Peyer's patch (tissue), 4 donors: ENCODE results near the gene NCKAP5. TPM values are rescaled to one million over a fixed set of nuclear protein-coding genes. Genes with fewer than 3 reads are reported as not detected.

Experiments used
- DNase-seq, 3 donors: peaks; one replicate each; pipeline ENCODE4 v3.0.0-alpha.2; 2017 to 2019
- H3K27ac ChIP-seq, 4 donors: fragments of 200-600 bp; sonication (generic); one replicate each; pipeline ENCODE4 v1.5.1; 2016 to 2019
- H3K27me3 ChIP-seq, 2 donors: fragments of 200-600 bp; sonication (generic); one replicate each; pipeline ENCODE4 v1.5.1; 2019
- H3K36me3 ChIP-seq, 3 donors: fragments of 200-600 bp; sonication (generic); one replicate each; pipeline ENCODE4 v1.5.1; 2016 to 2019
- H3K4me1 ChIP-seq, 4 donors: fragments of 200-600 bp; sonication (generic); one replicate each; pipeline ENCODE4 v1.5.1; 2016 to 2019
- H3K4me3 ChIP-seq, 4 donors: fragments of 200-600 bp; sonication (generic); 1 replicate in 3 of 4; 2 replicates in 1 of 4; pipeline ENCODE4 v1.5.1; 2016 to 2019; ENCODE audit warnings: mild to moderate bottlenecking in 1 of 4
- H3K9me3 ChIP-seq, 4 donors: fragments of 200-600 bp; sonication (generic); one replicate each; pipeline ENCODE4 v1.5.1; 2016 to 2019; ENCODE audit warnings: mild to moderate bottlenecking in 1 of 4
- POLR2A ChIP-seq, 2 donors: fragments of 450-650 bp; IDR thresholded peaks; one replicate each; pipeline ENCODE4 v1.5.1; 2017; ENCODE audit warnings: antibody characterized with exemption in 2 of 2, mild to moderate bottlenecking in 2 of 2, moderate library complexity in 2 of 2
- total RNA-seq, 4 donors: library from RNA; depleted of rRNA; stranded (reverse); fragments of >200 nt; gene quantifications; one replicate each; pipeline ENCODE4 v1.1.0, GENCODE V29; 2016
- TF ChIP-seq, protein P1 (sequence below), 6 experiments: fragments of 450-650 bp in 4 of 6; fragments of 200-600 bp in 2 of 6; sonication (generic) in 1 of 6; IDR thresholded peaks; one replicate each; pipeline ENCODE4 v1.5.1; 2017 to 2019; ENCODE audit warnings: antibody characterized with exemption in 6 of 6, mild to moderate bottlenecking in 3 of 6, moderate library complexity in 1 of 6

The NCKAP5 gene
- total RNA-seq, 4 donors from 2014 or later: 9.1 to 28.5 (median 22.5) TPM

DNA sequence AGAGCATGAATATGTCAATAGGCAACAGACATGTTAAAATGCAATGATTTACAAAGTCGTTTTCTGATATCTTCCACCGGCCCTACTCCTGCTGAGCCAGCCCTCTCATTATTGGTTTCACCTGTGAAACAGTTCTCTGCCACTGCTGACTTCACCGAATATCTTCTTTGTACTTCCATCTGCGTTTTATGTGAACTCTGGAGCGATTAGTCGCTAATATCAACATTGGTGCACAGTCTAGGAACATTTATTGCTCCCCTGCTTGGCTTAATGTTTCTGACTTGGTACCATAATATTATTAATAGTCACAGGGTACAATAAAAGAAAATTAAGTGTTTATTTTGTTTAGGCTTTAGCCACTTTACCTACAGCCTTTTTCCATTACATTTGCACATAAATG, 105.5 kb downstream of the NCKAP5 start:
- TF ChIP-seq, protein P1, sequence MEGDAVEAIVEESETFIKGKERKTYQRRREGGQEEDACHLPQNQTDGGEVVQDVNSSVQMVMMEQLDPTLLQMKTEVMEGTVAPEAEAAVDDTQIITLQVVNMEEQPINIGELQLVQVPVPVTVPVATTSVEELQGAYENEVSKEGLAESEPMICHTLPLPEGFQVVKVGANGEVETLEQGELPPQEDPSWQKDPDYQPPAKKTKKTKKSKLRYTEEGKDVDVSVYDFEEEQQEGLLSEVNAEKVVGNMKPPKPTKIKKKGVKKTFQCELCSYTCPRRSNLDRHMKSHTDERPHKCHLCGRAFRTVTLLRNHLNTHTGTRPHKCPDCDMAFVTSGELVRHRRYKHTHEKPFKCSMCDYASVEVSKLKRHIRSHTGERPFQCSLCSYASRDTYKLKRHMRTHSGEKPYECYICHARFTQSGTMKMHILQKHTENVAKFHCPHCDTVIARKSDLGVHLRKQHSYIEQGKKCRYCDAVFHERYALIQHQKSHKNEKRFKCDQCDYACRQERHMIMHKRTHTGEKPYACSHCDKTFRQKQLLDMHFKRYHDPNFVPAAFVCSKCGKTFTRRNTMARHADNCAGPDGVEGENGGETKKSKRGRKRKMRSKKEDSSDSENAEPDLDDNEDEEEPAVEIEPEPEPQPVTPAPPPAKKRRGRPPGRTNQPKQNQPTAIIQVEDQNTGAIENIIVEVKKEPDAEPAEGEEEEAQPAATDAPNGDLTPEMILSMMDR (IDR thresholded peaks at IDR 0.05): no peak
- TF ChIP-seq POLR2A (IDR thresholded peaks at IDR 0.05): no peak
- DNase-seq: no peak
- no peak overlapping the region for H3K27ac ChIP-seq
- H3K4me1 ChIP-seq: no peaks in the 10 kb centered on the region
- H3K36me3 ChIP-seq: no peaks in the 10 kb centered on the region
- H3K4me3 ChIP-seq: no peak overlapping the region
- H3K27me3 ChIP-seq: no peaks in the 10 kb centered on the region
- no peaks in the 10 kb centered on the region for H3K9me3 ChIP-seq

DNA sequence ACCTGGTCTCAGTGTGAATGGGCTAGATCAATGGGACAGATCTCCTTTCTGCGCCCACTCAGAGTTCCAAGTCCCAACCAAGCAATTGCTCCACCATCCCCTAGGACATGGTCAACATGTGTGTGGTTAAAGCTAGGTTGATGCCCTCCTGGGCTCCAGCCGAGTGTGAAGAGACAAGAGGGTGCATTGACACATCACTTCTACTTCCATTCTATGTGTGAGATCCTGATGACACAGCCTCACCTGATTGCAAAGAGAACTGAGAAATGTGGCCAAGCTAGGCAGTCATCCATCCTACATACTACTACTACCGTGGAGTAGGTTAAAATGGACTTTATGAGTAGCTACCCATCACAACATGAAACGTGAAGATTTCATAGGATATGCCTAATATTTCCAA, 106.8 kb downstream of the NCKAP5 start:
- H3K4me1 ChIP-seq: no peaks in the 10 kb centered on the region
- TF ChIP-seq, protein P1 (IDR thresholded peaks at IDR 0.05): no peak
- TF ChIP-seq POLR2A (IDR thresholded peaks at IDR 0.05): no peak

DNA sequence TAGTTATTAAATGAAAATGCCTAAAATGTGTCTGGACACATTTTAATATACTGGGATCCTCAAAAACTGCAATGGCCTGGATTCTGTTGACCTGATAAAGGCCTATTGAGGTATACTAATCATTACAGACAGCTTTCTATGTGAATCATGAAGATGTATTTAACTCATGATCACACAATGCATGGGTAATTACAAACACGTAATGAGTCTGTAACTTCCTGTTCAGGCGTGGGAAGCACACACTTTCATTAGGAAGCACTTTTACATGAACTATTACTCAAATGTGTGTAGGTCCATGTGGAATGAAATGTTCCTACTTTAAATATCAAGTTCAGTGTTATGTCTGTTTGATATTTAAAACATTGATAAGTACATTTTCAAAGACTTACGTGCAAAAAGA, 108.7 kb downstream of the NCKAP5 start:
- Histone ChIP-seq H3K9me3 (no peaks in the 10 kb centered on the region), H3K27ac (no peak overlapping the region), H3K36me3 (no peaks in the 10 kb centered on the region), H3K27me3 (no peaks in the 10 kb centered on the region), H3K4me3 (no peak overlapping the region), H3K4me1 (no peaks in the 10 kb centered on the region)
- TF ChIP-seq, protein P1 (IDR thresholded peaks at IDR 0.05): no peak
- TF ChIP-seq POLR2A (IDR thresholded peaks at IDR 0.05): no peak
- DNase-seq: no peak

More for the DNA sequence above, 106.8 kb downstream of the NCKAP5 start:
- Histone ChIP-seq H3K36me3 (no peaks in the 10 kb centered on the region), H3K27ac (no peak overlapping the region), H3K4me3 (no peak overlapping the region), H3K9me3 (no peaks in the 10 kb centered on the region), H3K27me3 (no peaks in the 10 kb centered on the region)
- no peak for DNase-seq

DNA sequence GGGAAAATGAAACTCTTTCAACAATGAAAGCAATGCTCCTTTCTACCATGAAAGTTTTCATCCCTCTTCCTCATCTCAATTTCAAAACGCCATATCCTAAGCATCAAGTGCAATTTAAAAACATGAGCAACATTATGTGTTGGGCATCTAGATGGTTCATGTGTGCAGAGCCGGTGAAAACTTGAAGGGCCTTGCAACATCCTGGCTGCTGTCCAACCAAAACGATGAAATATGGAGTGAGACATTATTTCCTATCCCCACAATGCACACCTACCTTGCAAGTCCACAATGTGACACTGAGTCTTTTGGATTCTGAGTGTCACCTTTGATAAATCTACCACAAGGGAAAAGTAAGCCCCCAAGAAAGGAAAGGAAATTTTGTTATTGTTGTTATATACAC, 110.0 kb downstream of the NCKAP5 start:
- H3K27ac ChIP-seq: no peak overlapping the region
- no peaks in the 10 kb centered on the region for H3K27me3 ChIP-seq
- H3K9me3 ChIP-seq: no peaks in the 10 kb centered on the region
- DNase-seq: no peak
- no peak overlapping the region for H3K4me3 ChIP-seq
- H3K36me3 ChIP-seq: no peaks in the 10 kb centered on the region
- H3K4me1 ChIP-seq: no peaks in the 10 kb centered on the region
- no peak for TF ChIP-seq POLR2A (IDR thresholded peaks at IDR 0.05)
- TF ChIP-seq, protein P1 (IDR thresholded peaks at IDR 0.05): no peak

DNA sequence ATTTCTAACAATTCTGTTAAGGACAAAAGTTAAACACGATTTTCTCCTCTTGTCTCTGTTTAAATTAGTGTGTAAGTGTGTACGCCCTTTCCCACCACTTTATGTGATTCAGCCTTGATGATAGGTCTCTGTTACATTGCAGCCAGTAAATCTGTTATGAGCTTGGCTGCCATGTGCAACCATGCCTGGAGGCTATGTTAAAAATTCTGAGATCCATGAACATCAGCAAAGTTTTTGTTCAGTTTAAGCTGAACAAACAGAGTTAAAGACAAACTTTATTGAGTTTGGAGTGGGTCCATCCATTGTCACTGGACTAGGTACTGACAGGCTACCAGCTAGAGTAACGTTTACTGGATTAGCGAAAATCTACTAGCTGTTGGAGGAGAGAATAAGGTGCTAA, 110.4 kb downstream of the NCKAP5 start:
- H3K9me3 ChIP-seq: no peaks in the 10 kb centered on the region
- no peaks in the 10 kb centered on the region for H3K4me1 ChIP-seq
- H3K27ac ChIP-seq: no peak overlapping the region
- H3K27me3 ChIP-seq: no peaks in the 10 kb centered on the region
- H3K4me3 ChIP-seq: no peak overlapping the region
- TF ChIP-seq POLR2A (IDR thresholded peaks at IDR 0.05): no peak
- TF ChIP-seq, protein P1 (IDR thresholded peaks at IDR 0.05): no peak
- H3K36me3 ChIP-seq: no peaks in the 10 kb centered on the region
- DNase-seq: no peak

DNA sequence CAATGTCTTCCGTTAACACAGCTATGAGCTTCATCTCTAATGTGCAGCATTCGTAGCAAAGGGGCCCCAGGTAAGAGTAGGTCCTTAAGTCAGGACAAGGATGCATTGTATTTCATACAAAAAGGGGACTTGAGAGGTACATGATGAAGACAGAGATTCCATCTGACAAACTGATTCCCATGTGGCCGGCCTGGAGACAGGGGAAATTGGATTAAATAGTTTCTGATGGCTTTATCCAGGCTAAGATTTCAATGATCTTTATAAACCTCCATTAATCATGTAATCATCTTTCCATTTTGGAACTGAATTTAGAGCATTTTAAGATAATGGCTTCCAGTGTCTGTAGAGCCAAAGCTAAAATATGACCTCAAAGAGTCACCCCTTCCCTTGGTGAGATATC, 111.3 kb downstream of the NCKAP5 start:
- TF ChIP-seq, protein P1 (IDR thresholded peaks at IDR 0.05): no peak
- TF ChIP-seq POLR2A (IDR thresholded peaks at IDR 0.05): no peak
- Histone ChIP-seq H3K4me1 (no peaks in the 10 kb centered on the region), H3K9me3 (no peaks in the 10 kb centered on the region), H3K27me3 (no peaks in the 10 kb centered on the region), H3K4me3 (no peak overlapping the region), H3K27ac (no peak overlapping the region), H3K36me3 (no peaks in the 10 kb centered on the region)
- DNase-seq: no peak
